Body of pancreas (tissue), 4 donors: Measurements from ENCODE around the gene FLNC. TPM values are rescaled to one million over a fixed set of nuclear protein-coding genes. Genes with fewer than 3 reads are reported as not detected.

Source experiments
- ATAC-seq: fragments of 150-250 bp; one replicate; pipeline ENCODE4 v1.9.1; 2016
- DNase-seq, 4 donors: peaks; one replicate each; pipeline ENCODE4 v3.0.0-alpha.2; 2019
- H3K27ac ChIP-seq, 4 donors: fragments of 200-600 bp; sonication (generic); 1 replicate in 3 of 4; 2 replicates in 1 of 4; pipeline versions ENCODE4 v1.5.1 to v1.6.1; 2016 to 2019; ENCODE audit warnings: mild to moderate bottlenecking in 1 of 4, mixed read lengths in 1 of 4, moderate library complexity in 1 of 4
- H3K27me3 ChIP-seq, 2 donors: fragments of 200-600 bp; sonication (generic); one replicate each; pipeline ENCODE4 v1.6.0; 2016; ENCODE audit warnings: mild to moderate bottlenecking in 1 of 2
- H3K36me3 ChIP-seq, 2 donors: fragments of 200-600 bp; sonication (generic); replicated peaks in 1 of 2; 2 replicates each; pipeline ENCODE4 v1.5.1; 2016; ENCODE audit warnings: low read depth in 2 of 2; ENCODE audit not compliant: insufficient read depth in 1 of 2
- H3K4me1 ChIP-seq: fragments of 200-600 bp; sonication (generic); one replicate; pipeline ENCODE4 v1.6.0; 2016
- H3K4me3 ChIP-seq, 2 donors: fragments of 200-600 bp; sonication (generic); 1 replicate in 1 of 2; 2 replicates in 1 of 2; pipeline ENCODE4 v1.5.1; 2016 to 2019
- H3K9me3 ChIP-seq, 3 donors: fragments of 200-600 bp; sonication (generic); 1 replicate in 2 of 3; 2 replicates in 1 of 3; pipeline ENCODE4 v1.5.1; 2016
- POLR2A ChIP-seq, 3 donors: fragments of 450-650 bp; IDR thresholded peaks; one replicate each; pipeline ENCODE4 v1.6.1; 2016; ENCODE audit warnings: antibody characterized with exemption in 3 of 3, mild to moderate bottlenecking in 2 of 3
- WGBS, 2 donors: methylation state at CpG; one replicate each; pipeline ENCODE4 v1.1.5; 2017; 5-methylcytosine and 5-hydroxymethylcytosine counted together
- intact Hi-C: fragments of 100-400 bp; cut with DNase I; formaldehyde crosslinking; loops from one replicate; pipeline ENCODE4 v1.15.1; 2023
- total RNA-seq, 2 donors: library from RNA; depleted of rRNA; stranded (reverse); fragments of >200 nt; gene quantifications; one replicate each; pipeline ENCODE4 v1.1.0, GENCODE V29; 2016
- TF ChIP-seq, protein P1 (sequence below), 7 experiments: fragments of 450-650 bp in 4 of 7; fragments of 200-600 bp in 3 of 7; sonication (generic) in 3 of 7; IDR thresholded peaks; one replicate each; pipeline ENCODE4 v1.5.1; 2016 to 2019; ENCODE audit warnings: antibody characterized with exemption in 7 of 7

The FLNC gene
- total RNA-seq, 2 donors from 2014 or later = 1.8 to 4.0 TPM

DNA sequence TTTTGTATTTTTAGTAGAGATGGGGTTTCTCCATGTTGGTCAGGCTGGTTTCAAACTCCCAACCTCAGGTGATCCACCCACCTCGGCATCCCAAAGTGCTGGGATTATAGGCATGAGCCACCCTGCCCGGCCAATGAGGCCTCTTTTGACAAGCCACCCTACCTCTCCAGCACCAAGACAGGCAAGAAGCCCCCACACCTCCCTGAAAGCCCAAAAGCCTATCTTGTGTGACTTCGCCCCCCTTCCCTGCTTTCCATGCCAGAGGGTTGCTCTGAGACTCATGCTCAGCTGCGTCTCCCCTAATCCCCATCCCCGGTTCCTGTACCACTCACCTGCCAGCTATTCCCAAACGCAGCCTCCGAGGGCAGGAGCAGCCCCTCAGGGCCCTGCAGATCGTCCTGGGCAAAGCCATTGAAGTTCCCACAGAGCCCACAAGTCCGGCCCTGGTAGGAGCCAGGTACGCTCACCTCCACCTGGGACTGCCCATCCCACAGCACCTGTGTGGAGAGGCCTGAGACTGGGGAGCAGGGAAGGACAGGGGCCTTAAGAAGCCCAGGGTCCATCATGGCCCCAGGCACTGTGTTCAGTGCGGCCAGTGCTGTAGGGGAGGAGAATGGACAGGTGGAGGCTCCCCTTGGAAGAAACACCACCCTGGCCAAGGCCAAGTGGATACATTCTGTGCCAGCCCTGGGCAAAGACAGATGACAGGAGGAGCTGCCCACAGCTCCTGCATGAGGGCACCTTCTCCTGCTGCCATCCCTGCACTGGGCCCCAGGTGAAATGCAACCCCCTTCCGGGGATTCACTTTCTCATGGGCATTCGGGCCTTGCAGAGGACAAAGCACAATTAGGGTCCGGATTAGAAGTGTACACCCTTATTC lies 48.3 kb downstream of the FLNC start:
- DNase-seq = no peak
- Histone ChIP-seq H3K4me1 (peaks cover 2% of the 10 kb centered on the region), H3K9me3 (no peaks in the 10 kb centered on the region), H3K36me3 (no peaks in the 10 kb centered on the region), H3K4me3 (no peak overlapping the region), H3K27ac (no peak overlapping the region), H3K27me3 (no peaks in the 10 kb centered on the region)
- TF ChIP-seq, protein P1, sequence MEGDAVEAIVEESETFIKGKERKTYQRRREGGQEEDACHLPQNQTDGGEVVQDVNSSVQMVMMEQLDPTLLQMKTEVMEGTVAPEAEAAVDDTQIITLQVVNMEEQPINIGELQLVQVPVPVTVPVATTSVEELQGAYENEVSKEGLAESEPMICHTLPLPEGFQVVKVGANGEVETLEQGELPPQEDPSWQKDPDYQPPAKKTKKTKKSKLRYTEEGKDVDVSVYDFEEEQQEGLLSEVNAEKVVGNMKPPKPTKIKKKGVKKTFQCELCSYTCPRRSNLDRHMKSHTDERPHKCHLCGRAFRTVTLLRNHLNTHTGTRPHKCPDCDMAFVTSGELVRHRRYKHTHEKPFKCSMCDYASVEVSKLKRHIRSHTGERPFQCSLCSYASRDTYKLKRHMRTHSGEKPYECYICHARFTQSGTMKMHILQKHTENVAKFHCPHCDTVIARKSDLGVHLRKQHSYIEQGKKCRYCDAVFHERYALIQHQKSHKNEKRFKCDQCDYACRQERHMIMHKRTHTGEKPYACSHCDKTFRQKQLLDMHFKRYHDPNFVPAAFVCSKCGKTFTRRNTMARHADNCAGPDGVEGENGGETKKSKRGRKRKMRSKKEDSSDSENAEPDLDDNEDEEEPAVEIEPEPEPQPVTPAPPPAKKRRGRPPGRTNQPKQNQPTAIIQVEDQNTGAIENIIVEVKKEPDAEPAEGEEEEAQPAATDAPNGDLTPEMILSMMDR (IDR thresholded peaks at IDR 0.05) = no peak
- TF ChIP-seq POLR2A (IDR thresholded peaks at IDR 0.05) = no peak
- 81 to 83% methylated on average over 9 to 14 of the region's 14 CpGs for WGBS, 2 donors
- intact Hi-C loops = no loop called here
- ATAC-seq = no peak

DNA sequence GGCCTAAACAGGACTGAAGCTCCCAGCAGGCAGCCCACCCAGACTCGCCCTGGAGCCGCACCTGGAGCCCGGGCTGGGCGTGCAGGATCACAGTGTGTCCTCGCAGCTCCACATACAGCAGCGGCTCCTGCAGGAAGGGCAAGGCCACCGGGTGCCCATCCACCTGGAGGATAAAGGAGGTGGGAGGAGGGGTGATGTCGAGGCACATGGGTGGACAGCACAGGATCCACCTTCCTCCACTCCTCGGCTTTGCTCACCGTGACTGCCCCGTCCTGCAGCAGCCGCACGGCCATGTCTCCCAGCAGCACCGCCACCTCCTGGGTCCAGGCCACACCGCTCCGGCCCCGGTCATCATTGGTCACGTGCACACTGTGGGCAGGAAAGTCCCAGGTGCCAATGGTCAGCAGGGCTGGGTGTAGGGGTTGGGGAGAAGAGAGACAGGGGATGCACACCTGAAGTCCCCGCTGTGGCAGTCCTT lies 49.3 kb downstream of the FLNC start:
- intact Hi-C loops = no loop called here
- 30 to 69% methylated on average over 2 to 17 of the region's 19 CpGs for WGBS, 2 donors
- DNase-seq = no peak

DNA sequence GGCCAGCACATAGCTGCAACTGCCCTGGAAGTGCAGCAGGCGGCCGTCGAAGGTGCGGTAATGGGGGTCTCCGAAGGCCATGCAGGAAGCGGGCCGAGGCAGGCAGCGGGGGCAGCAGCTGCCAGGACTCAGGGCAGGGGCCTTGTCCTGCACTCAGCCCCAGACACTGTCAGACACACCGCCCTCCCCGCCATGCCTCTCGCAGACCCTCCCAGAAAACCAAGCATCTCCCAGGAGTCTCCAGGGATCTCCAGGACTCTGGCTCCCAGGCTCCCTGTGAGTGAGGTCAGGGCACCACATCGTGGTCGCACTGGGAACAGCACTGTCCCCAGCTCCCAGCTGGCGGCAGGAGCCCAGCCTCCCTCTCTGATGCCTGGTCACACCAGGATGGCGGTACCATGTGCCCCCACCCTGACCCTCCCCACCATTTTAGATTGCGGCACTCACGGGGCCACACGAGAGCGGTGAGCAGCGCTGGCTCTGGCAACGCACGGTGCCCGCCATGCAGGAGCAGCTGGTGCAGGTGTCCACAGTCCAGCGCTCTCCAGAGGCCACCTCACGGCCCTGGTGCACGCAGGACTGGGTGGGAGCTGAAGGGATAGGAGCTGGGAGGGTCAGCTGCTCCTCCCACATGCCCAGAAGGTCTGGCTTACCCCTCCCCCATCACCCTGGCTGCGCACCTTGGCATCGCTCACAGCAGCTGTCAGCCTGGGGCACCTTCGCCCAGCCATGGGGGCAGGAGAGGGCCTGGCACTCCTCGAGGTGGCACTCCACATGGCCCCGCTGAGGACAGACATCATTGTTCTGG lies 49.9 kb downstream of the FLNC start:
- no peaks in the 10 kb centered on the region for H3K36me3 ChIP-seq
- TF ChIP-seq POLR2A (IDR thresholded peaks at IDR 0.05) = no peak
- TF ChIP-seq, protein P1 (IDR thresholded peaks at IDR 0.05) = peak; percentile 71 to 91 (median 85)
- intact Hi-C loops = loop anchor here (5.0 to 10.0 kb wide), 2 partner anchors 268 to 405 kb away; partner anchors contain the start of gene METTL2B
- DNase-seq (peak; percentile 69 to 83 (median 76)), ATAC-seq (peak; percentile 93)
- H3K27ac ChIP-seq = no peak overlapping the region
- H3K4me1 ChIP-seq = peaks cover 7% of the 10 kb centered on the region
- H3K27me3 ChIP-seq = no peaks in the 10 kb centered on the region
- 28 to 31% methylated on average over 17 to 30 of the region's 31 CpGs for WGBS, 2 donors
- H3K9me3 ChIP-seq = no peaks in the 10 kb centered on the region
- H3K4me3 ChIP-seq = no peak overlapping the region

More for the DNA sequence above, 49.3 kb downstream of the FLNC start:
- TF ChIP-seq POLR2A (IDR thresholded peaks at IDR 0.05) = no peak
- TF ChIP-seq, protein P1 (IDR thresholded peaks at IDR 0.05) = no peak
- Histone ChIP-seq H3K4me3 (no peak overlapping the region), H3K4me1 (peaks cover 7% of the 10 kb centered on the region), H3K27me3 (no peaks in the 10 kb centered on the region), H3K27ac (no peak overlapping the region), H3K9me3 (no peaks in the 10 kb centered on the region), H3K36me3 (no peaks in the 10 kb centered on the region)
- ATAC-seq = no peak

DNA sequence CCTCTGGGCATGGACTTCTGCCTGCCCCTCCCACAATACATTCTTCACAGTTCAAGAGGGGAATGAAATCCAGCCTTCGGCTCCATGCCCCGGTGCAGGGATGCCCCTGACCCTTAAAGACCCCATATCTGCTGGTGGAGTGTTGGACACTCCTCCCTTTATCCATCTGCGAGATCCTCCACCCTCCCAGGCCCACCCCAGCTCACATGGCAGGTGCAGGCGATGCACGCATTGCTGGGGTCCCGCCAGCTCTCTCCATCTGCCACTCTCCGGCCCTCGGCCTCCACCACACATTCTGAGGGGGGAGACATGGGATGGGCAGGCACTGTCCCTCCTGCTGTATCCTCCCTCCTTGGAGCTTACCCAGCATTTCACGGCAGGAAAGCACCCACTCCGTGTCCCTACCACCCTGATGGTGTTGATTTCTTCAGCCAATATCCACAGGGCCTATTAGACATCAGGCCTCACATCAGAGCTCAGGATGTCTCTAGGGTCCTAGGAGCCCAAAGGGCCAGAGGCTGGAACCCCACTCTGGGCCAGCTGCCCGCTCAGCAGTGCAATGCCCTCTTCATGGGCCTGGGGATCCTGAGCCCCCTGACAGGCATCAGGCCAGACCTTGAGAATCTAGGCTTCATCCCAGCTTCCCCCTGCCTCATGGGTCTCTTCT lies 50.7 kb downstream of the FLNC start:
- ATAC-seq (no peak), DNase-seq (no peak)
- intact Hi-C loops = loop anchor here (5.0 to 10.0 kb wide), 2 partner anchors 269 to 406 kb away; partner anchors contain the start of gene METTL2B
- 71 to 78% methylated on average over 11 of the region's 11 CpGs for WGBS, 2 donors
- Histone ChIP-seq H3K4me1 (peaks cover 7% of the 10 kb centered on the region), H3K9me3 (no peaks in the 10 kb centered on the region), H3K27ac (no peak overlapping the region), H3K4me3 (no peak overlapping the region), H3K27me3 (no peaks in the 10 kb centered on the region), H3K36me3 (no peaks in the 10 kb centered on the region)
- TF ChIP-seq, protein P1 (IDR thresholded peaks at IDR 0.05) = no peak
- TF ChIP-seq POLR2A (IDR thresholded peaks at IDR 0.05) = no peak
